Astrocyte of the hippocampus (primary cell): ENCODE results near the gene NKX1-1.

Experiments
- DNase-seq: peaks from one replicate; pipeline ENCODE4 v3.0.0; 2011; ENCODE audit warnings: low read depth, low spot score

The NKX1-1 gene

DNA sequence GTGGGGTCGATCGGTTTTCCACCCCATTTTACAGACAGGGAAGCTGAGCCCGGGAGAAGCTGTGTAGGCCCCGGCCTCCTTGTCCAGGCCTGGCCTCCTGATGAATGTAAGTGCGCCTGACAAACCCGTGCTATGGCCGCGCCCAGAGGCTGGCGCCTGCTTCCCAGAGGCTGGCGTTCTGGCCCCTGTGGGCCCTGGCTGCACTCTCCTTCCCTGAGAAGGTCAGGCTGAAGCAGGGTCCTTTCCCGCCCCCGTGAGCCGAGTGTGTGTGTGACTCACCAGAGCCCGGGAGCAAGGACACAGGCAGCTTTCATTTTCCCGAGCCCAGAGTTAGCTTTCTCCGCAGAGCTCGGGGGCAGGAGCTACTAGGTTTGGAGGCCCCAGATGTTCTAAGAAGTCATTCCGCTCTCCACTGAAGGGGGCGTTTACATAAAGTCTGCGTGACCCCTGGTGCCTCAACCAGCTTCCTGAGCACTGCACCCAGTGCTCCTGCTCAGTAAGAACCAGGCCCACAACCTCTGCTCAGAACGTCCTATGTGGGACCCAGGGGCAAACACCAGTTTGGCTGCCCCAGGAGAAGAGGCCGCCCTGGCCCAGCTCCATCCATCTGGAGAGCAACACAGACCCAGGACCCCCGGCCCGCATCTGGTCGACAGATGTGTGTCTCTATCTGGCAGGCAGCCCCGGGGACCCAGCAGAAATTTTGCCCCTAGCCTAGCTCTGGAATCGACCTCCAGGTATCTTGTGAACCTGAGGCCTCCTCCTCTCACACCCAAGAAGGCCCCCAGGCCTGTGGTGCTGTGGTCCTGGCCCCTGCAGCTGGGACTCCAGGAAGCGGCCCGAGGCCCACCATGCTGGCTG is 45.6 kb downstream of the NKX1-1 start:
- DNase-seq, result peak; percentile 55

DNA sequence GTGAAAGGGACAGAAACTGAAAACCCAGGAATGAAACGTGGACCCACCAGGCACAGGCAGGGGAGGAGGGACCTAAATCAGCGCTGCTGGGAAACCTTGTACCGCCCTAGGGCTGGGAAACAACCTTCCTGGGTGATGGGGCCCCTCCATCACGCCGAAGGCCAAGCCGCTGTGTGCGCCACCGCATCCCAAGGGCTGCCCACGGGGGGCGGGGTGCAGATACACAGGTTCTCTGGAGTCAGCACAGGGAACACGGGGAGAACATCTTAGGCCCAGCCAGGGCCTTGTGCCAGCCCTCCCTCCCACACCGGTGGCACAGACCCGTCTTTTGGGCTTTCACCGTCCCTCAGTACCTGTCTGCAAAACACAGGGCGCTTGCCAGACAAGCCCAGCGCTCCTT is 46.3 kb downstream of the NKX1-1 start:
- no peak for DNase-seq

DNA sequence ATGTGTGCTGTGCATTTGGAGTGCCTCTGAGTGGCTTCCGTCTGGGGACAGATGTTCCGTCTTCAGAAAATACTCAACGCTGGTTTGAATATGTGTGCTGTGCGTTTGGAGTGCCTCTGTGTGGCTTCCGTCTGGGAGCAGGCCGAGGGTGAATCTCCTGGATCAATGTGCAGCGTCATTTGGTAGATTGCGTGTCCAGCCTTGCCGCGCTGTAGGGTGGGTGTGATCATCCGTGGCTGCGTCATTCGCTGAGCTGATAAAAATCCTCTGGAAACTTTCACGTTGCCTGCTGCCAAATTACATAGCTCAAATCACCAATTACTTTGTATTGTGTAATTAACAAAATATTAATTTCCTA is 47.1 kb downstream of the NKX1-1 start:
- no peak for DNase-seq

DNA sequence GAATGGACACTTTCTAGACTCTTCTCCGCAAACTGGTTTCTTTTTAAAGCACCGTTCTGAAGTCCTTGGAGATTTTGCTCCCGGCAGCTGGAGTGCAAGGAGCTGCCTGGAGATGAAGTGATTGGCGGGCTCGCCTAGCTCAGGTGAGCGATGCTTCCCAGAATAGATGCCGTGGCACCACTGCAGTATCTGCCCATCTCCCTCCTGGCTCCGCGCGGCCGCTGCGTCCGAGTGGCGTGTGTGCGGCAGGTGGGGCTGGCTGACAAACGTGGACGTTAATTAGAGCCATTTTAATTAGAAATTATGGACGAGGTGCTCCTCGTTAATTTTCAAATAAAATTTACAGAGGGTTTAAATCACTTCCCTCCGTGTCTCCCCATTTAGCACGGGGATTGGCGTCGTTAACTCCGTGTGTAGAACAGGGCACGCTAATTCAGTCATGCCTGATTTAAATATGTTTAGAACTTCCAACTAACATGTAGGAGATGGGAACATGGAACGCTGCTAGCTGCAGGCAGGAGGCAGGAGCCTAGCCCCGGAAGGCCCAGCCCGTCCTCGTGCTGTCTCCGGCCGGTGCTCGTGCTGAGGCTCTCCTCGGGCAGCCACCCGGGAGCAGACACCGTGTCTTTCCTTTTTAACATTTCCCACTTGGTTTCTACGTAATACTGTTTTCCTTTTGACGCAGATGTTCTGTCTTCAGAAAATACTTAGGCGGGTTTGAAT is 47.7 kb downstream of the NKX1-1 start:
- DNase-seq, result no peak

DNA sequence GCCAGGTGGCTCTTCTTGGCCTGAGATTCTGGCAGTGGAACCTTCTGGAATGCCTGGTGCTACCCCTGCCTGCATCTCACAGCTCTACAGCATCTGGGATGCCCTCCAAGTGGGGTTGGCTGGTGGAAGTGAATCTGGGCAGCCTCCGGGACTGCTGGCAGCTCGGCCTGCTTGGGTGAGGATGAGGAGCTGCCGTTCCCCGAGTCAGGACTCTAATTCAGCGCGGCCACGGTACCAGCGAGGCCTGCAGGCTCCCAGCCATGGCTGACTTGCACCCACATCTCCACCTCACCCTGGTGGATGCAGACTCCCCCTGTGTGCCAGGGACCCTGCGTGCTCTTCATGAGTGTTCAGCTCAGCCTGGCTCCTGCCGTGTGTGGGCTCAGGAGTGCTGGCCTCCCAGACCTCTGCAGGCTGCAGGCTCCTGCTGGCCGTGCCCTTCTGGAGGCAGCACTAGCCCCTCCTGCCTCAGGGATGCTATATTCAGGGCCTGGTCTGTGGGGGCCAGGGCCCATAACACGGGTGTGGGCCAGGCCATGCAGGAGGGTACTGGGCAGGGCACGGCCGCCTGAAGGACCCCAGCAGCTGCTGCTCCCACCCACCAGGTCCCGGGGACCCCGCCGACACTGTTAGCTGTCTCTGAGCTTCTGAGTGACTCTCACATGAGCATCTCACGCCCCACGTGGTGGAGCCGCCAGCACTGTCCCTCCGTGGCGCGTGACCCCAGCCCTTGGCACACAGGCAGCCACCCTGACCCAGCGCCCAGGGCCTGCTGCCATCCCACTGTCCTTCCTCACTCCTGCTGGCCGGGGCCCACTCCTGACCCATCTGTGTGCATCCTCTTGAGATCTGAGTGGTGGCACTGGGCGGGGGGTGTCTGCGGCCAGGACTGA is 48.6 kb downstream of the NKX1-1 start:
- DNase-seq, result no peak

DNA sequence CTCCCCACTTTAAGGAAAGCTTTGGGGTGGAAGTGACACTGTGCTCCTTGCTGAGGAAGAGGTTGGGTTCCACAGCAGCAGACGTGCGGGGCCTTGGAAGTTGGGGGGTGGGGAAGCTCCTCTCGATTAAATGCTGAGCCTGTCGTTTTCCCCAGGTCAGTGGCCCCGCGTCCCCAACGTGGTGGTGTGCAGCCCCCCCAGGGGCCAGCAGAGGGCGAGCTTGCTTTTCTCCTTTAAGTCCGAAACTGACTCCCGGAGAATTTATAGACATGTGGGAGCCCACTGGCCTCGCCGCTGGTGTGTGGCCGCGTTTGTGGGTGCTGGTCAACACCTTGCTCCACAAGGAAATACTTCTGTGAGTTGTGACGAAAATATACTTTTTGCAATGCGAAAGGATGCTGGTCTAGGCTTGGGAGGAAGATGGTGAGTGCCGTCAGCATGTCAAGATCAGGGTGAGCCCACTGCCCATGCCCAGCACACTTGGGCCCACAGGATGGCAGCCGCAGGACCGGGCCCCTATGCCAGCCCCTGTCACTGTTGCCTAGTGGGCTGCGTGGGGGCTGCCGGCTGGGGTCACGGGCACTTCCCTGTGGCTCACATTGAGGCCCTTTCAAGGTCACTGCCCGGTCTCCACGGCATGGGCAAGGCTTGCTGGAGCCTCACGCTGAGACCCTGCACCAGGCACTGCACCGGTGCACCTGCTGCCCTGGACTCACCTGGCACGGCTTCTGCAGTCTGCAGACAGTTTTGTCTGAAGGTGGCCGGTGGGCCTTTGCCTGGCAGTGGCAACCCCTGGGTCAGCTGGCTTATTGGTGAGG is 49.9 kb downstream of the NKX1-1 start:
- DNase-seq, result peak; percentile 73

GRCh38 chr4:1355378-1355777 is 50.9 kb downstream of the NKX1-1 start:
- no peak for DNase-seq

- DNase-seq, result no peak
Measured at GRCh38 chr4:1354983-1355275, 51.3 kb downstream of the NKX1-1 start.

DNA sequence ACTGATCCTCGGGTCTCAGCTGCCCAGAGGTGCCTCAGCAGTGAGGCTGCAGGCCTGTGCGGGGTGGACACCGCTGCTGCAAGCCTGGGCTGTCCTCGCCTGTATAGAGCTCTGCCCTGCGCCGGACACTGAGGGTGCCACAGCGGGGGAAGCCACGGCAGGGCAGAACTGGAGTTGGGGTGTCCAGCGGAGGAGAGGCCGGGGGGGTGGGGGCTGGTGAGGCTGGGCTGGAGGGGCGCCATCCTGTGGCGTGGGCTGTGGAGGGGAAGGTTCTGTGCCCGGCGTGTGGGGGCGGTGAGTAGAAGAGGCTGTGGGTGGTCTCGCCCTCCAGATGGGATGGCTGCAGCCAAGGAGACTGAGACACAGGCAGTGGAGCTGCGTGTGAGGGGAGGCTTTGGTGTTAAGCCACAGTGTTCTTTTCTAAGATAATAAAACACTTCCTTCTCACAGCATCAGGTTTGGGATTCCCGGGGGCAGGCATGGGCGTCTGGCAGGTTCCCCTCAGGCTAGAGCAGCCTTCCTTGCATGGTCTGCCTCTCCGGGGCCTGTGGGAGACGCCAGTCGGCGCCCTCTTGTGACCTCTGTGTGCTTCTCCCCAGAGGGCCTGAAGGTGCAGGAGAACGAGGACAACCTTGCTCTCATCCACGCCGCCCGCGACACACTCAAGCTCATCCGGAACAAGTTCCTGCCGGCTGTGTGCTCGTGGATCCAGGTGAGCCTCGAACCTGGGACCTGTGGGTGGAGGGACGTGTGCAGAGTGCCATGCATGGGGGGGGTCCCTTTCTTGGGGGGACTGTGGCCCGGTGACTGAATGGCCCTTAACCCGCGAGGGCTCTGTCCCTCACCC is 51.9 kb downstream of the NKX1-1 start:
- DNase-seq, result no peak

- no peak for DNase-seq
Measured at GRCh38 chr4:1353186-1354055, 52.8 kb downstream of the NKX1-1 start.
